ENCODE measurements around the gene PPP2R2B. TPM values are rescaled to one million over a fixed set of nuclear protein-coding genes. Genes with fewer than 3 reads are reported as not detected.

Gene PPP2R2B
- total RNA-seq, 4 donors from 2014 or later, result 1.2 to 4.0 (median 2.1) TPM

- WGBS, result 88% methylated on average over 5 of the region's 5 CpGs
- Histone ChIP-seq H3K27me3 (no peaks in the 10 kb centered on the region), H3K27ac (replicated peaks in 1 of 4) (no peak overlapping the region), H3K4me3 (no peak overlapping the region), H3K4me1 (no peaks in the 10 kb centered on the region), H3K9me3 (no peaks in the 10 kb centered on the region), H3K36me3 (no peaks in the 10 kb centered on the region)
- no peak for DNase-seq (ENCODE audit: extremely low spot score)
- TF ChIP-seq EP300 (IDR thresholded peaks at IDR 0.05) (no peak), POLR2A (IDR thresholded peaks at IDR 0.05; ENCODE audit: low read depth) (no peak), POLR2AphosphoS5 (IDR thresholded peaks at IDR 0.05) (no peak), CTCF (IDR thresholded peaks at IDR 0.05) (no peak)
- intact Hi-C loops (cut with DNase I), result no loop called here
Measured at GRCh38 chr5:146849694-146850303, 28.8 kb downstream of the PPP2R2B start.

DNA sequence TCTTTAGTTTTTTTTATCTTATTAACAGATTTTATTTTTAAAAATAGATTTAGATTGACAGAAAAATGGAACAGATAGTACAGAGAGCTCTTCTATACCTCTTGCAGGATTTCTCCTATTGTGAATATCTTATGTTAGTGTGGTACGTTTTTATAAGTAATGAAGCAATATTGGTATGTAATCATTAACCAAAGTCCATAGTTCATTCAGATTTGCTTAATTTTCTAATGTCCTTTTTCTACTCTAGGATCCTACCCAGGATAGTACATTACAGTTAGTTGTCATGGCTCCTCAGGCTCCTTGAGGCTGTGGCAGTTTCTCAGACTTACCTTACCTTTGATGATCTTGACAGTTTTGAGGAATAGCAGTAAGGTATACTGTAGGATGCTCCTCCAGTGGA lies 30.4 kb downstream of the PPP2R2B start:
- Histone ChIP-seq H3K4me3 (no peak overlapping the region), H3K4me1 (no peaks in the 10 kb centered on the region), H3K36me3 (no peaks in the 10 kb centered on the region), H3K27me3 (no peaks in the 10 kb centered on the region), H3K27ac (replicated peaks in 1 of 4) (no peak overlapping the region), H3K9me3 (no peaks in the 10 kb centered on the region)
- 82% methylated on average over 1 of the region's 1 CpG for WGBS
- intact Hi-C loops (cut with DNase I), result no loop called here
- TF ChIP-seq CTCF (IDR thresholded peaks at IDR 0.05) (no peak), EP300 (IDR thresholded peaks at IDR 0.05) (no peak), POLR2A (IDR thresholded peaks at IDR 0.05; ENCODE audit: low read depth) (no peak), POLR2AphosphoS5 (IDR thresholded peaks at IDR 0.05) (no peak)
- no peak for DNase-seq (ENCODE audit: extremely low spot score)

GRCh38 chr5:146840016-146840415 lies 38.5 kb downstream of the PPP2R2B start:
- Histone ChIP-seq H3K27me3 (no peaks in the 10 kb centered on the region), H3K27ac (replicated peaks in 1 of 4) (no peak overlapping the region), H3K4me1 (no peaks in the 10 kb centered on the region), H3K9me3 (peaks cover 0 to 12% (median 0%) of the 10 kb centered on the region in 4 donors), H3K36me3 (no peaks in the 10 kb centered on the region), H3K4me3 (no peak overlapping the region)
- no peak for DNase-seq (ENCODE audit: extremely low spot score)
- TF ChIP-seq EP300 (IDR thresholded peaks at IDR 0.05) (no peak), CTCF (IDR thresholded peaks at IDR 0.05) (no peak), POLR2AphosphoS5 (IDR thresholded peaks at IDR 0.05) (no peak), POLR2A (IDR thresholded peaks at IDR 0.05; ENCODE audit: low read depth) (no peak)
- intact Hi-C loops (cut with DNase I), result no loop called here
- WGBS, result 58% methylated on average over 2 of the region's 2 CpGs

DNA sequence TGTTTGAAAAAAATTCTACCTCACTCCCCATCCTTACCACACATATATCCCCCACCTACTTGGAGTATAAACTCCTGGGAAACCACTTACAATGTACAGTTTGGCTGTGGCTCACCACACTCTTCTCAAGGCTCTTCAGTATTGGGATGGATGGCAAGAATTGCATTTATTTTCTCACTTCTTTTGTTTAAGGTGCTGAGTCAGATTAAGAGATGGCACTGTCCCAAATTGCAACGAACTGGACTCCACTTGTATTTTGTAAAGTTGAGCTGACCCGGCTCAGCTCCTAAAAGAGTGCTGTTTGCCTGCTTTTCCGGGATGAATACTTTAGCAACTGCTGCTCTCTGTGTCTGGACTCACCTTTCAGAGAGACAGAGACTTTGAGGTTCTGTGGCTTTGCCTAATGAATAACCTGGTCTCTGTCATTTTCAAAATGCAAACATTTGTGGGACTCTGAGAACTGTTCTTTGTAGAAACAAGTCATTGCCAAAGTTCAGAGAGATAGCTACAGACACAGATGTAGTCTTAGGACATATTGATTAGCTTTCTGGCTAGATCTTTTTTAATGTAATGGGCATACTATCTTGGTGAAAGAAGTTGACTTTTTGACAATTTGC lies 42.2 kb downstream of the PPP2R2B start:
- H3K9me3 ChIP-seq, result peaks cover 0 to 10% (median 0%) of the 10 kb centered on the region in 4 donors
- no peaks in the 10 kb centered on the region for H3K27me3 ChIP-seq
- no peak for DNase-seq (ENCODE audit: extremely low spot score)
- peaks cover 0 to 3% (median 0%) of the 10 kb centered on the region in 4 donors for H3K4me1 ChIP-seq
- no peak for TF ChIP-seq CTCF (IDR thresholded peaks at IDR 0.05)
- no peak for TF ChIP-seq EP300 (IDR thresholded peaks at IDR 0.05)
- TF ChIP-seq POLR2AphosphoS5 (IDR thresholded peaks at IDR 0.05), result no peak
- 77% methylated on average over 3 of the region's 3 CpGs for WGBS
- H3K27ac ChIP-seq (replicated peaks in 1 of 4), result no peak overlapping the region
- no peak overlapping the region for H3K4me3 ChIP-seq
- no peaks in the 10 kb centered on the region for H3K36me3 ChIP-seq
- intact Hi-C loops (cut with DNase I), result no loop called here

Measured in esophagus muscularis mucosa (tissue), 4 donors.